Activated T-helper 2 cell treated with anti-CD3 and anti-CD28 coated beads, Interferon-gamma antibody, Interleukin-2, Interleukin-4, amounts not matched to agents 10 μg/mL and 5 μg/mL and 100 μg/mL, durations not matched to agents 14 hours and 24 hours and 36 hours (primary cell): ENCODE results near the gene INSC. TPM values are rescaled to one million over a fixed set of nuclear protein-coding genes. Genes with fewer than 3 reads are reported as not detected.

Experiments used
- DNase-seq: peaks from one replicate; pipeline ENCODE4 v3.0.0; 2021; ENCODE audit warnings: low spot score
- H3K27ac Mint-ChIP-seq: one replicate; pipeline ENCODE4 v1.8.0; 2021; ENCODE audit warnings: mixed read lengths
- H3K27me3 Mint-ChIP-seq: one replicate; pipeline ENCODE4 v1.8.0; 2021; ENCODE audit warnings: low read depth, mixed read lengths
- H3K36me3 Mint-ChIP-seq: one replicate; pipeline ENCODE4 v1.8.0; 2021; ENCODE audit warnings: low read depth, mixed read lengths
- H3K4me1 Mint-ChIP-seq: one replicate; pipeline ENCODE4 v1.8.0; 2021; ENCODE audit warnings: low read depth, mixed read lengths
- H3K4me3 Mint-ChIP-seq: one replicate; pipeline ENCODE4 v1.8.0; 2021; ENCODE audit warnings: low read depth, mild to moderate bottlenecking, moderate library complexity, mixed read lengths
- H3K9me3 Mint-ChIP-seq: one replicate; pipeline ENCODE4 v1.8.0; 2021; ENCODE audit warnings: mixed read lengths
- intact Hi-C: fragments of 100-400 bp; cut with micrococcal nuclease; formaldehyde crosslinking; loops from one replicate; pipeline ENCODE4 v1.15.1; 2023
- total RNA-seq: library from RNA; stranded (reverse); gene quantifications from 2 replicates; pipeline ENCODE4 v1.2.3, GENCODE V29; 2022

Gene INSC
- total RNA-seq, 1 donor from 2014 or later = 0.34 TPM

- Mint-ChIP-seq H3K27me3 (peaks cover 4% of the 10 kb centered on the region), H3K9me3 (no peaks in the 10 kb centered on the region), H3K36me3 (no peaks in the 10 kb centered on the region), H3K4me1 (no peaks in the 10 kb centered on the region), H3K4me3 (no peak overlapping the region), H3K27ac (no peak overlapping the region)
- intact Hi-C loops = no loop called here
- no peak for DNase-seq
Measured at GRCh38 chr11:15200696-15201095, 86.0 kb downstream of the INSC start.

- Mint-ChIP-seq H3K9me3 (no peaks in the 10 kb centered on the region), H3K27ac (no peak overlapping the region), H3K27me3 (peaks cover 2% of the 10 kb centered on the region), H3K4me1 (no peaks in the 10 kb centered on the region), H3K4me3 (no peak overlapping the region), H3K36me3 (no peaks in the 10 kb centered on the region)
- intact Hi-C loops = no loop called here
- DNase-seq = no peak
Measured at GRCh38 chr11:15201586-15201985, 86.9 kb downstream of the INSC start.

DNA sequence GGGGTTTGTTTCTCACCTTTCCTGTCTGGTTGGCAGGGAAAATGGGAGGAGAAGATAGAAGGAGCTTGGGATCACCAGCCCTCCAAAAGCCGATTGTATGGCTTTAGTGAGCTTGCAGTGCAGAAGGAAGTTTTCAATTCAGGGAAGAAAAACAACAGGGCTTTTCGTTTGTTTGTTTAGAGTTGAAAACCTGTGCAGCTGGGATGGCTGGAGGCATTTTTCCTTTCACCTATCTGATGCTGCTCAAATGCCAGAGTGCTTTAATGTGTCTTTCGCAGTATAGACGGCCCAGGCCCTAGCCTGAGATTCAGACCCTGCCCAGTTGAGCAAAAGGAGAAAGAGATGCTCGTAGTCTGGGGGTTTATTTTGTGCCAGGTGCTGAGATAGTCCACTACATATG is 87.9 kb downstream of the INSC start:
- no peaks in the 10 kb centered on the region for H3K4me1 Mint-ChIP-seq
- H3K36me3 Mint-ChIP-seq = no peaks in the 10 kb centered on the region
- no peak overlapping the region for H3K4me3 Mint-ChIP-seq
- DNase-seq = no peak
- intact Hi-C loops = no loop called here
- H3K27me3 Mint-ChIP-seq = peaks cover 2% of the 10 kb centered on the region
- H3K27ac Mint-ChIP-seq = no peak overlapping the region
- no peaks in the 10 kb centered on the region for H3K9me3 Mint-ChIP-seq

GRCh38 chr11:15204711-15205110 is 90.0 kb downstream of the INSC start:
- Mint-ChIP-seq H3K27ac (no peak overlapping the region), H3K4me3 (no peak overlapping the region), H3K4me1 (no peaks in the 10 kb centered on the region), H3K9me3 (no peaks in the 10 kb centered on the region), H3K36me3 (no peaks in the 10 kb centered on the region), H3K27me3 (no peaks in the 10 kb centered on the region)
- no peak for DNase-seq
- intact Hi-C loops = no loop called here

- Mint-ChIP-seq H3K27me3 (peaks cover 8% of the 10 kb centered on the region), H3K4me1 (no peaks in the 10 kb centered on the region), H3K27ac (no peak overlapping the region), H3K9me3 (no peaks in the 10 kb centered on the region), H3K36me3 (no peaks in the 10 kb centered on the region), H3K4me3 (no peak overlapping the region)
- intact Hi-C loops = no loop called here
- DNase-seq = no peak
Measured at GRCh38 chr11:15206791-15207190, 92.1 kb downstream of the INSC start.

GRCh38 chr11:15208378-15209222 is 93.9 kb downstream of the INSC start:
- Mint-ChIP-seq H3K4me1 (no peaks in the 10 kb centered on the region), H3K36me3 (no peaks in the 10 kb centered on the region), H3K9me3 (no peaks in the 10 kb centered on the region), H3K27me3 (peaks cover 8% of the 10 kb centered on the region), H3K27ac (no peak overlapping the region), H3K4me3 (no peak overlapping the region)
- peak; percentile 57 for DNase-seq
- intact Hi-C loops = loop anchor here (1.0 kb wide), 2 partner anchors 107 to 300 kb away; no protein-coding TSS in a partner anchor

DNA sequence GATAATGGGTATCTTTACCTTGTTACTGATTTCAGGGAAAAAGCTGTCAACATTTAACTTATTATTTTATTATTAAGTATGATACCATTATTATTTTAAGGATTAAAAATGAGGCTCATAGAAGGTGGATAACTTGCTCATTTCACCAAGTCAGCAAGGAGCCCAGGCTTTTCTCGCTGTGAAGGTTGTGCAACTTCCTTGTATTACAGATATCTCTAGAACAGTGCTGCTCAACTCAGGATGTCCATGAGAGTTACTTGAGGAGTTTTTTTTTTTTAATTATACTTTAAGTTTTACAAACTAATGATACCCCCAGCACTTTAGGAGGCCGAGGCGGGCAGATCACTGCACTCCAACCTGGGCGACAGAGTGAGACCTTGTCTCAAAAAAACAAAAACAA is 98.2 kb downstream of the INSC start:
- intact Hi-C loops = no loop called here
- Mint-ChIP-seq H3K27me3 (peaks cover 8% of the 10 kb centered on the region), H3K27ac (no peak overlapping the region), H3K36me3 (no peaks in the 10 kb centered on the region), H3K4me3 (no peak overlapping the region), H3K4me1 (no peaks in the 10 kb centered on the region), H3K9me3 (no peaks in the 10 kb centered on the region)
- DNase-seq = no peak

- no peak for DNase-seq
- Mint-ChIP-seq H3K4me3 (no peak overlapping the region), H3K27me3 (peaks cover 8% of the 10 kb centered on the region), H3K27ac (no peak overlapping the region), H3K9me3 (no peaks in the 10 kb centered on the region), H3K4me1 (no peaks in the 10 kb centered on the region), H3K36me3 (no peaks in the 10 kb centered on the region)
- intact Hi-C loops = no loop called here
Measured at GRCh38 chr11:15213471-15214231, 98.9 kb downstream of the INSC start.

DNA sequence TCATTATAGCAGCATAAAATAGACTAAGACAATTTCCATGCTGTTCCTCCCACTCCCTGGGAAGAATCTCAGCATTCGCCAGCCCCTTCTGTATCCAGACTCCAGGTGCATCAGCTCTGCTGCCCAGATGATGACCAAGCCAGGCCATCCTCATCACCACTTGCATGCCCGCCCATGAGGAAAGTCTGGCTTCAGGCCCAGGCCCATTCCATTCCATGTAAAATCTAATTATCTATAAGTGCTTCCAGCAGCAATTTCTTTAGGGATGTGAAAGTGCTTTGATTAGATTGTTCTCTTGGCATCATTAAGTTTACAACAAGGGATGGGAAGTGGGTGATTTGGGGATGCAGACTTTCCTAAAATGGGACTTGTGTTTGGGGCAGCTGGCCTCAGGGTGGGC is 100.3 kb downstream of the INSC start:
- Mint-ChIP-seq H3K4me1 (no peaks in the 10 kb centered on the region), H3K9me3 (no peaks in the 10 kb centered on the region), H3K27ac (no peak overlapping the region), H3K27me3 (peaks cover 8% of the 10 kb centered on the region), H3K4me3 (no peak overlapping the region), H3K36me3 (no peaks in the 10 kb centered on the region)
- intact Hi-C loops = no loop called here
- DNase-seq = no peak

DNA sequence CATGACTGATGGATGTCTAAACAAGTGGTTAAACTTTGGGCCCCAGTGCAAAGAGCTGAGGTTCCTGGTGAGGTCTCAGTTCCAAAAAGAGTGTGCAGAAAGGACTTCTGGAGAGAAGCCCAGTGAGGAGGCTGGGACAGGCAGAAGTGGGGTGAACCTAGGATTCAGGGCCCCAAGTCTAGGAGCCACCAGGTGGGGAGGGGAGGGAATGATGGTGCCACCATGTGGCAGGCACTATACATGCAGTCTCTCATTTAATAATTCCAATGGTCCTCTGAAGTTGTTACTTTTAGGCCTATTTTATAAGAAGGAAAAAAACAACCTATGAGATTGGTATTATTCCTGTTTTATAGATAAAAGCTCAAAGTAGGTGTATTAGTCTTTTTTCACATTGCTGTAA is 102.0 kb downstream of the INSC start:
- no peak overlapping the region for H3K4me3 Mint-ChIP-seq
- H3K9me3 Mint-ChIP-seq = no peaks in the 10 kb centered on the region
- H3K27me3 Mint-ChIP-seq = no peaks in the 10 kb centered on the region
- DNase-seq = no peak
- no peaks in the 10 kb centered on the region for H3K36me3 Mint-ChIP-seq
- no peaks in the 10 kb centered on the region for H3K4me1 Mint-ChIP-seq
- H3K27ac Mint-ChIP-seq = no peak overlapping the region
- intact Hi-C loops = no loop called here

DNA sequence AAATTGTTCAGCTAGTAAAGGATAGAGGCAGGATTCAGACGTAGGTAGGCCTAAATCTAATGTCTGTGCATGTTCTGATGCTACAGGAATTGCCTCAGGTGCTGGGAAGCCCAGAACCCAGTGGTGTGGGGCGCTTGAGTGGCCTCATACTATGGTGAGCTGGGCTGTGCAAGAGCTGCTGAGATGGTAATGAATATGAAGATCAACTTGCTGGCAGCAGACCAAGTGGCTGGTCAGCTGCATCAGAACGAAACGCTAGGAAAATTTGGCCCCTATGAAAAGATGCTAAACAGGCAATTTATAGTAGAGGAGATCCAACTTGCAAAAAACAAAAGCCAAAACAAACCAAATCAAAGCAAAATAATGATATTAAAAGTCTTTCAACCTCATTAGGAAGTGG is 102.7 kb downstream of the INSC start:
- H3K27me3 Mint-ChIP-seq = no peaks in the 10 kb centered on the region
- no peak overlapping the region for H3K27ac Mint-ChIP-seq
- H3K9me3 Mint-ChIP-seq = no peaks in the 10 kb centered on the region
- no peaks in the 10 kb centered on the region for H3K36me3 Mint-ChIP-seq
- no peak for DNase-seq
- no peak overlapping the region for H3K4me3 Mint-ChIP-seq
- H3K4me1 Mint-ChIP-seq = no peaks in the 10 kb centered on the region
- intact Hi-C loops = no loop called here

- intact Hi-C loops = no loop called here
- no peak for DNase-seq
- no peaks in the 10 kb centered on the region for H3K9me3 Mint-ChIP-seq
- no peaks in the 10 kb centered on the region for H3K36me3 Mint-ChIP-seq
- no peak overlapping the region for H3K27ac Mint-ChIP-seq
- no peaks in the 10 kb centered on the region for H3K4me1 Mint-ChIP-seq
- H3K4me3 Mint-ChIP-seq = no peak overlapping the region
- no peaks in the 10 kb centered on the region for H3K27me3 Mint-ChIP-seq
Measured at GRCh38 chr11:15222777-15223176, 108.1 kb downstream of the INSC start.

DNA sequence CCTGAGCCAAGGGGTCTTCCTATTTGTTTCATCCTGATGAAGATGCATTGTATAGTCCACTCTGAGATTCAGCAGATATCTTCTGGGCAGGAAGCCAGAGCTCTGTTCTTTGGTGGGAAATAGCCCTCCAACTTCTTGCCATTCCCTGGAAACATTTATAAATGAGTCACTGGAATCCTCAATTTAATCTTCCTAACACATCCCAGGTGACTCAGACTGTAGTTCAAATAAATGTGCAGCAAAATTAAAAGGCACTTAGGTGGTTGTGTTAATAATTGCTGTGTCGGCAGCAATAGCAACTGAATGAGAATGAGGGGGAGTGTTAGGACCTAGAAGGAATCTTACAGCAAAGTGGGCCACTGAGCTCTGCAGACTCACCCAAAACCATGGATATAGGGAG is 108.6 kb downstream of the INSC start:
- H3K27ac Mint-ChIP-seq = no peak overlapping the region
- no peaks in the 10 kb centered on the region for H3K4me1 Mint-ChIP-seq
- H3K9me3 Mint-ChIP-seq = no peaks in the 10 kb centered on the region

More for the DNA sequence above, 108.6 kb downstream of the INSC start:
- Mint-ChIP-seq H3K4me3 (no peak overlapping the region), H3K27me3 (no peaks in the 10 kb centered on the region), H3K36me3 (no peaks in the 10 kb centered on the region)
- DNase-seq = no peak
- intact Hi-C loops = no loop called here
